Measurements from ENCODE around the gene SF3B4.

DNA sequence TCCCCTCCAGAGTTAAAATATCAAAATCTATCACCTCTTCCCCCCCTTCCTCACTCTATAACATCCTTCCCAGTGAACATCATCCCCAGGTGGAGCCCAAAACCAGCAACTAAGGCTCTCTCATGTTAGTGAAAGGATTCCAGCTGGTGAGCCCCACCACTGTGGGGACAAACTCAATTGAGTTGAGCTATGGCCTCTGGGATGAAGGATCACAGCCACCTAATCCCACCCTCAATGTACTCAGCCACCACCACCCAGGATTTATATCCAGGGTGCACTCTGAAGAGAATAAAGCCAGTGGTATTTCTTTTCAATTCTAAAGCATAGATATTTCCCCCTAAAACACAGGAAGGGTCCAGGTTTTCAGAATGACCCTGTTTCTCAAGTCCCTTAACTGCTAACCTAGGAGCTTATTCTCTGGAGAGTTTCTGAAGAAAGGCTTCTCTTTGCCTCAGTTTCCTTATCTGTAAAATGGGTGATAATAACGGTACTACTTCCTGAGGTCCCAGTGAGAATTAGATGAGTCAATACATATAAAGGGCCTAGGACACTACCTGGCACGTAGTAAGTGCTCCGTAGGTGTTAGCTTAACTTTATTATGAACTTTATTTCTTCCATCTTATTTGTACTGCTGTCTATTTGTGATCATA, 43.9 kb downstream of the SF3B4 start:
- TF ChIP-seq POLR2AphosphoS5 (IDR thresholded peaks at IDR 0.05), result no peak
- TF ChIP-seq, protein P1, sequence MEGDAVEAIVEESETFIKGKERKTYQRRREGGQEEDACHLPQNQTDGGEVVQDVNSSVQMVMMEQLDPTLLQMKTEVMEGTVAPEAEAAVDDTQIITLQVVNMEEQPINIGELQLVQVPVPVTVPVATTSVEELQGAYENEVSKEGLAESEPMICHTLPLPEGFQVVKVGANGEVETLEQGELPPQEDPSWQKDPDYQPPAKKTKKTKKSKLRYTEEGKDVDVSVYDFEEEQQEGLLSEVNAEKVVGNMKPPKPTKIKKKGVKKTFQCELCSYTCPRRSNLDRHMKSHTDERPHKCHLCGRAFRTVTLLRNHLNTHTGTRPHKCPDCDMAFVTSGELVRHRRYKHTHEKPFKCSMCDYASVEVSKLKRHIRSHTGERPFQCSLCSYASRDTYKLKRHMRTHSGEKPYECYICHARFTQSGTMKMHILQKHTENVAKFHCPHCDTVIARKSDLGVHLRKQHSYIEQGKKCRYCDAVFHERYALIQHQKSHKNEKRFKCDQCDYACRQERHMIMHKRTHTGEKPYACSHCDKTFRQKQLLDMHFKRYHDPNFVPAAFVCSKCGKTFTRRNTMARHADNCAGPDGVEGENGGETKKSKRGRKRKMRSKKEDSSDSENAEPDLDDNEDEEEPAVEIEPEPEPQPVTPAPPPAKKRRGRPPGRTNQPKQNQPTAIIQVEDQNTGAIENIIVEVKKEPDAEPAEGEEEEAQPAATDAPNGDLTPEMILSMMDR (IDR thresholded peaks at IDR 0.05), result no peak
- TF ChIP-seq EP300 (IDR thresholded peaks at IDR 0.05), result no peak
- TF ChIP-seq POLR2A (IDR thresholded peaks at IDR 0.05; ENCODE audit: low read depth), result no peak
